Osteoblast (primary cell): ENCODE measurements around the gene ALX3. TPM values are rescaled to one million over a fixed set of nuclear protein-coding genes. Genes with fewer than 3 reads are reported as not detected.

Experiments used
- DNase-seq: peaks from one replicate; pipeline ENCODE4 v3.0.0; 2011; ENCODE audit warnings: low spot score, mixed read lengths; ENCODE audit not compliant: insufficient read length; ENCODE audit errors: missing footprints
- H2AFZ ChIP-seq: 2 replicates; pipeline ENCODE4 v1.6.0; 2011; ENCODE audit warnings: mild to moderate bottlenecking, low read length
- H3K27ac ChIP-seq: 2 replicates; pipeline ENCODE4 v1.5.1; 2011; ENCODE audit warnings: mild to moderate bottlenecking, low read depth, low read length, moderate library complexity
- H3K27me3 ChIP-seq: 2 replicates; pipeline ENCODE4 v1.6.0; 2012; ENCODE audit warnings: mild to moderate bottlenecking, control low read depth, inconsistent platforms, low read length, moderate library complexity; ENCODE audit not compliant: insufficient read depth
- H3K36me3 ChIP-seq: 2 replicates; pipeline ENCODE4 v1.5.1; 2011; ENCODE audit warnings: mild to moderate bottlenecking, low read length, control low read depth, moderate library complexity; ENCODE audit not compliant: insufficient read depth
- H3K4me1 ChIP-seq: 2 replicates; pipeline ENCODE4 v1.5.1; 2011; ENCODE audit warnings: mild to moderate bottlenecking, low read length, control low read depth, moderate library complexity; ENCODE audit not compliant: insufficient read depth
- H3K4me2 ChIP-seq: 2 replicates; pipeline ENCODE4 v1.6.0; 2011; ENCODE audit warnings: mild to moderate bottlenecking, low read length; ENCODE audit not compliant: insufficient read depth
- H3K4me3 ChIP-seq: fragments of 200-600 bp; sonication (generic); 3 replicates; pipeline ENCODE4 v1.5.1; 2012; ENCODE audit warnings: mild to moderate bottlenecking, low read length, inconsistent platforms; ENCODE audit not compliant: insufficient read depth
- H3K79me2 ChIP-seq: 2 replicates; pipeline ENCODE4 v1.6.0; 2012; ENCODE audit warnings: mild to moderate bottlenecking, low read length, control low read depth, inconsistent platforms; ENCODE audit not compliant: insufficient read depth
- H3K9me3 ChIP-seq: 2 replicates; pipeline ENCODE4 v1.5.1; 2011; ENCODE audit warnings: low read depth, low read length, control low read depth
- H4K20me1 ChIP-seq: 2 replicates; pipeline ENCODE4 v1.6.0; 2012; ENCODE audit warnings: mild to moderate bottlenecking, low read length, control low read depth; ENCODE audit not compliant: insufficient read depth
- CTCF ChIP-seq: IDR thresholded peaks from 2 replicates; pipeline ENCODE4 v1.5.1; 2011; ENCODE audit warnings: mild to moderate bottlenecking, low read depth, low read length, moderate library complexity; ENCODE audit errors: extremely low read depth
- total RNA-seq: library from RNA; depleted of rRNA; stranded (reverse); fragments of >200 nt; gene quantifications from 2 replicates; pipeline ENCODE4 v1.2.3, GENCODE V29; 2012

ALX3 gene
- total RNA-seq, 1 donor: not detected

- Histone ChIP-seq H2AFZ (no peak overlapping the region), H3K27me3 (no peaks in the 10 kb centered on the region), H3K27ac (no peak overlapping the region), H3K36me3 (peaks cover 21% of the 10 kb centered on the region), H3K4me3 (no peak overlapping the region), H3K9me3 (no peaks in the 10 kb centered on the region), H3K4me1 (peaks cover 42% of the 10 kb centered on the region), H3K4me2 (no peak overlapping the region), H4K20me1 (peaks cover 25% of the 10 kb centered on the region), H3K79me2 (no peaks in the 10 kb centered on the region)
- TF ChIP-seq CTCF: peak; percentile 85
- DNase-seq: no peak
Observed at GRCh38 chr1:110060034-110060661, 10.3 kb downstream of the ALX3 start.

GRCh38 chr1:110059133-110059863, 11.2 kb downstream of the ALX3 start:
- peaks cover 29% of the 10 kb centered on the region for H3K36me3 ChIP-seq
- no peak overlapping the region for H3K4me2 ChIP-seq
- H3K4me3 ChIP-seq: no peak overlapping the region
- H3K27me3 ChIP-seq: no peaks in the 10 kb centered on the region
- no peak overlapping the region for H3K27ac ChIP-seq
- DNase-seq: no peak
- no peak overlapping the region for H2AFZ ChIP-seq
- no peaks in the 10 kb centered on the region for H3K9me3 ChIP-seq
- H3K4me1 ChIP-seq: peaks cover 51% of the 10 kb centered on the region
- no peaks in the 10 kb centered on the region for H3K79me2 ChIP-seq
- H4K20me1 ChIP-seq: peaks cover 25% of the 10 kb centered on the region
- TF ChIP-seq CTCF: no peak

- Histone ChIP-seq H3K79me2 (no peaks in the 10 kb centered on the region), H3K27ac (peak overlapping the region; percentile 16), H2AFZ (no peak overlapping the region), H3K4me2 (no peak overlapping the region), H3K9me3 (no peaks in the 10 kb centered on the region), H3K4me3 (no peak overlapping the region), H4K20me1 (peaks cover 25% of the 10 kb centered on the region), H3K36me3 (peaks cover 35% of the 10 kb centered on the region), H3K27me3 (no peaks in the 10 kb centered on the region), H3K4me1 (peaks cover 55% of the 10 kb centered on the region)
- no peak for DNase-seq
- no peak for TF ChIP-seq CTCF
Observed at GRCh38 chr1:110058591-110058990, 11.9 kb downstream of the ALX3 start.

- Histone ChIP-seq H3K27me3 (no peaks in the 10 kb centered on the region), H3K36me3 (peaks cover 40% of the 10 kb centered on the region), H3K4me2 (no peak overlapping the region), H3K4me1 (peaks cover 55% of the 10 kb centered on the region), H4K20me1 (peaks cover 25% of the 10 kb centered on the region), H3K27ac (peak overlapping the region; percentile 16), H3K79me2 (no peaks in the 10 kb centered on the region), H3K9me3 (no peaks in the 10 kb centered on the region), H2AFZ (no peak overlapping the region), H3K4me3 (no peak overlapping the region)
- no peak for DNase-seq
- TF ChIP-seq CTCF: no peak
Observed at GRCh38 chr1:110057963-110058518, 12.4 kb downstream of the ALX3 start.
